Measurements from ENCODE around the gene BANK1. TPM values are rescaled to one million over a fixed set of nuclear protein-coding genes. Genes with fewer than 3 reads are reported as not detected.

Gene BANK1
- total RNA-seq, 1 donor from 2014 or later: 0.19 TPM

- TF ChIP-seq EZH2 (IDR thresholded peaks at IDR 0.05) (no peak), CTCF (IDR thresholded peaks at IDR 0.05) (no peak)
- H3K9me3 ChIP-seq (ENCODE audit: low read depth): no peaks in the 10 kb centered on the region
- no peaks in the 10 kb centered on the region for H3K27me3 Mint-ChIP-seq (ENCODE audit: insufficient read depth, low read depth)
- no peak overlapping the region for H3K27ac Mint-ChIP-seq
- peaks cover 9% of the 10 kb centered on the region for H3K4me1 Mint-ChIP-seq
- no peak for DNase-seq (ENCODE audit: low spot score)
- H3K27ac ChIP-seq: no peak overlapping the region
- no peaks in the 10 kb centered on the region for H3K27me3 ChIP-seq
- no peaks in the 10 kb centered on the region for H3K9me3 Mint-ChIP-seq
- no peaks in the 10 kb centered on the region for H3K36me3 ChIP-seq
- H3K9ac ChIP-seq: no peak overlapping the region
- H4K20me1 ChIP-seq (ENCODE audit: low read depth): no peaks in the 10 kb centered on the region
- no peaks in the 10 kb centered on the region for H3K4me1 ChIP-seq
- no peak overlapping the region for H3K4me2 ChIP-seq
- peak overlapping the region; percentile 20 for H2AFZ ChIP-seq (replicated peaks)
- no peaks in the 10 kb centered on the region for H3K79me2 ChIP-seq (ENCODE audit: low read depth)
- H3K36me3 Mint-ChIP-seq: no peaks in the 10 kb centered on the region
- H3F3A ChIP-seq (ENCODE audit: low read depth): no peaks in the 10 kb centered on the region
- no peak overlapping the region for H3K4me3 Mint-ChIP-seq
- H3K4me3 ChIP-seq: no peak overlapping the region
Observed at GRCh38 chr4:101806914-101807313, 16.4 kb downstream of the BANK1 start.

- no peaks in the 10 kb centered on the region for H3K79me2 ChIP-seq (ENCODE audit: low read depth)
- Mint-ChIP-seq H3K27me3 (ENCODE audit: insufficient read depth, low read depth) (no peaks in the 10 kb centered on the region), H3K4me3 (no peak overlapping the region), H3K9me3 (no peaks in the 10 kb centered on the region), H3K27ac (no peak overlapping the region), H3K4me1 (peaks cover 9% of the 10 kb centered on the region), H3K36me3 (no peaks in the 10 kb centered on the region)
- no peaks in the 10 kb centered on the region for H3K27me3 ChIP-seq
- H2AFZ ChIP-seq (replicated peaks): peak overlapping the region; percentile 20
- no peaks in the 10 kb centered on the region for H3K4me1 ChIP-seq
- H3K4me3 ChIP-seq: no peak overlapping the region
- no peak overlapping the region for H3K9ac ChIP-seq
- no peak overlapping the region for H3K4me2 ChIP-seq
- TF ChIP-seq CTCF (IDR thresholded peaks at IDR 0.05) (no peak), EZH2 (IDR thresholded peaks at IDR 0.05) (no peak), EZH2phosphoT487 (IDR thresholded peaks at IDR 0.05) (no peak)
- H3K9me3 ChIP-seq (ENCODE audit: low read depth): no peaks in the 10 kb centered on the region
- H3K36me3 ChIP-seq: no peaks in the 10 kb centered on the region
- H4K20me1 ChIP-seq (ENCODE audit: low read depth): no peaks in the 10 kb centered on the region
- H3K27ac ChIP-seq: no peak overlapping the region
- no peaks in the 10 kb centered on the region for H3F3A ChIP-seq (ENCODE audit: low read depth)
- DNase-seq (ENCODE audit: low spot score): no peak
Observed at GRCh38 chr4:101807351-101807750, 16.8 kb downstream of the BANK1 start.

GRCh38 chr4:101813604-101814003 is 23.1 kb downstream of the BANK1 start:
- H3K4me2 ChIP-seq: no peak overlapping the region
- H3K4me1 ChIP-seq: no peaks in the 10 kb centered on the region
- no peak for TF ChIP-seq EZH2 (IDR thresholded peaks at IDR 0.05)
- TF ChIP-seq EZH2phosphoT487 (IDR thresholded peaks at IDR 0.05): no peak
- no peak for TF ChIP-seq CTCF (IDR thresholded peaks at IDR 0.05)
- no peaks in the 10 kb centered on the region for H4K20me1 ChIP-seq (ENCODE audit: low read depth)
- no peak for DNase-seq (ENCODE audit: low spot score)
- no peak overlapping the region for H3K4me3 ChIP-seq
- H3K9me3 Mint-ChIP-seq: no peaks in the 10 kb centered on the region
- peak overlapping the region; percentile 45 for H2AFZ ChIP-seq (replicated peaks)
- no peaks in the 10 kb centered on the region for H3K4me1 Mint-ChIP-seq
- H3K36me3 Mint-ChIP-seq: no peaks in the 10 kb centered on the region
- no peaks in the 10 kb centered on the region for H3K27me3 ChIP-seq
- no peaks in the 10 kb centered on the region for H3K36me3 ChIP-seq
- H3K4me3 Mint-ChIP-seq: no peak overlapping the region
- H3K9me3 ChIP-seq (ENCODE audit: low read depth): no peaks in the 10 kb centered on the region
- no peaks in the 10 kb centered on the region for H3K79me2 ChIP-seq (ENCODE audit: low read depth)
- no peaks in the 10 kb centered on the region for H3F3A ChIP-seq (ENCODE audit: low read depth)
- peaks cover 2% of the 10 kb centered on the region for H3K27me3 Mint-ChIP-seq (ENCODE audit: insufficient read depth, low read depth)
- H3K27ac Mint-ChIP-seq: no peak overlapping the region
- no peak overlapping the region for H3K27ac ChIP-seq
- no peak overlapping the region for H3K9ac ChIP-seq
